Bone marrow (tissue), 2 donors: Measurements from ENCODE around the gene TREH.
"Not testable (repeated sequence)": the region's sequence is repeated elsewhere in the genome, so short reads cannot be mapped to it uniquely, and the experiment has no call there.

Experiments
- DNase-seq, 2 donors: peaks; one replicate each; lab custom pipeline; 2025; lab: John Stamatoyannopoulos, UW

The TREH gene, protein sequence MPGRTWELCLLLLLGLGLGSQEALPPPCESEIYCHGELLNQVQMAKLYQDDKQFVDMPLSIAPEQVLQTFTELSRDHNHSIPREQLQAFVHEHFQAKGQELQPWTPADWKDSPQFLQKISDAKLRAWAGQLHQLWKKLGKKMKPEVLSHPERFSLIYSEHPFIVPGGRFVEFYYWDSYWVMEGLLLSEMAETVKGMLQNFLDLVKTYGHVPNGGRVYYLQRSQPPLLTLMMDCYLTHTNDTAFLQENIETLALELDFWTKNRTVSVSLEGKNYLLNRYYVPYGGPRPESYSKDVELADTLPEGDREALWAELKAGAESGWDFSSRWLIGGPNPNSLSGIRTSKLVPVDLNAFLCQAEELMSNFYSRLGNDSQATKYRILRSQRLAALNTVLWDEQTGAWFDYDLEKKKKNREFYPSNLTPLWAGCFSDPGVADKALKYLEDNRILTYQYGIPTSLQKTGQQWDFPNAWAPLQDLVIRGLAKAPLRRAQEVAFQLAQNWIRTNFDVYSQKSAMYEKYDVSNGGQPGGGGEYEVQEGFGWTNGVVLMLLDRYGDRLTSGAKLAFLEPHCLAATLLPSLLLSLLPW

DNA sequence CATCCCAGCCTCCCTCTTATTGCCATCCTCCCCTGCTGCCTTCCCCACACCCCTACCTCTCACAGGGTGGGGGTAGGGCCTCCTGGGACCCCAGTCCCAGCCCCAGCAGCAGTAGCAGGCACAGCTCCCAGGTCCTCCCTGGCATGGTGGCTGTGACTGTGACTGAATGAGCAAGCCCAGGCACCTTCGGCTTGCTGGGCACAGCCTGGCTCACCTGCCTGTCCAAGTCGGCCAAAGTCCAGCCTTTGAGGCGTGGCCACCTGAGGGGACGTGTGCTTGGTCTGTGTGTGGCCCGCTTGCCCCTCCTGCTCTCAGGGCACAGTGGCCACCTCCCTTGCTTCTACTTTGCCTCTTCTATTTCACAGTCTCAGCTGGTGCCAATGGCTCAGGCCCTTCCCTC is at the start of gene TREH:
TREH (minus strand) TSS at position 168 of the 400 bp plus-strand sequence; CDS start at position 145, 23 bp downstream.
- DNase-seq: no peak

DNA sequence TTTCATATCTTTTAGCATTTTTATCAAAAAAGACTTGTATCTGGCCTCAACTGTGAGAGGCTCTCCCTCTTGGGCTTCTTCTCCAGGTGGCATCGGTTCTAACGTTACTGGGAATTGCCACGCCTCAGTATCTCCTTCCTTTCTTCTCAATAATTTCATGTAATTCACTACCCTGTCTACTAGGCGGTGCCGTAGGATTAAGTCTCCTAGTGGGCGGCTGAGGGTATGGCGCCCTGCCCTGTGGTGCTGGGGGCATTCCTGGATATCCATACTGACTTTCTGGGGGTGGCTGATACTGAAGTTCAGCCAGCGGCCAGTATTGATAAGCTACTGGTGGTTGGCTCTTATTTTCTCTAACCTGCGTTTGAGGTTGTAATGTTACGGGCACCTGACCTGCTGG is 48.7 kb upstream of the TREH start:
- DNase-seq: not testable (repeated sequence)

DNA sequence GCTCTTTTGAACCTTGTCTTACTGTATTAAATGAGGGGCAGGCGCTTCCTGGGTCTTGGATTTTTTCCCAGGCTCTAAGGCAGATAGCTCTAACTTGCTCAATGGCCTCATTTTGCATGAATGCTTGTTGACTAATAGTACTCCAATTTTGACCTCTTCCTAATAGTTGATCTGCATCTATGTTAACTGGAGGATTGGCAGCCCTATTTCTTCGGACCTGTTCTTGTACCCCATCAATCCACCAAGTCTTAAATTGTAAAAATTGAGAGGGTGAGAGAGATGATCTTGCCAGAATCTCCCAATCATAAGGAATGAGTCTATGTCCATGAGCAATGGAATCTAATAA is 48.2 kb upstream of the TREH start:
- not testable (repeated sequence) for DNase-seq

DNA sequence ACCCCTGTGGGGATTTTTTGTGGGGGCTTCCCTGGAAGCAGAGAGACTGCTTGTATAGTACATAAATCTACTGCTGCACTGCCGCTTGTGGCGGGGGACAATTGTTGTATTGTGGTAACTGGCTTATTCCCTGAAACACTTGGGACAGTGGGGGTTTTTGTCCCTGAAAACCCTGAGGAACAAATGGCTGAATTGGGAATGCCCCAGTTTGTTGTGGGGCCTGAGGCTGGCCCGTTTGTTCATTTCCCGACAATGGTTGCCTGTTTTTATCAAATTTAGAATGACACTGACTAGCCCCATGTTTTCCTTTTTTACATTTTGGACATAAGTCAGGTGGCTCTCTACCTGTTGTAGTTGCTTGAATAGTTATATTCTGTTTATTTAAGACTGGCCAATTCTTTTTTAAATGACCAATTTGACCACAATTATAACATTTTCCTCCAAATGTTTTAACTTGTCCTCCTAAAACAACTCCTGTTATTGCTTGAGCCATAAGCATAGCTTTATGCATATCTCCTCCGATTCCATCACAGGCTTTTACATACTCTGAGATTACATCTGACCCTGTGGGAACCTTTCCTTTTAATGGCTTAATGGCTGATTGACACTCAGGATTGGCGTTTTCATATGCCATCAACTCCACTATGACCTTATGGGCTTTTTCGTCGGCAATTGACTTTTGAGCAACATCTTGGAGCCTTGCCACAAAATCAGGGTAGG is 47.7 kb upstream of the TREH start:
- DNase-seq: not testable (repeated sequence)

DNA sequence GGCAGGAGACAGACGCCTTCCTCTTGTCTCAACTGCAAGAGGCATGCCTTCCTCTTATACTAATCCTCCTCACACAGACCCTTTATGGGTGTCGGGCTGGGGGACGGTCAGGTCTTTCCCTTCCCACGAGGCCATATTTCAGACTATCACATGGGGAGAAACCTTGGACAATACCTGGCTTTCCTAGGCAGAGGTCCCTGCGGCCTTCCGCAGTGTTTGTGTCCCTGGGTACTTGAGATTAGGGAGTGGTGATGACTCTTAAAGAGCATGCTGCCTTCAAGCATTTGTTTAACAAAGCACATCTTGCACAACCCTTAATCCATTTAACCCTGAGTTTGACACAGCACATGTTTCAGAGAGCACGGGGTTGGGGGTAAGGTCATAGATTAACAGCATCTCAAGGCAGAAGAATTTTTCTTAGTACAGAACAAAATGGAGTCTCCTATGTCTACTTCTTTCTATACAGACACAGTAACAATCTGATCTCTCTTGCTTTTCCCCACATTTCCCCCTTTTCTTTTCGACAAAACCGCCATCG is 42.1 kb upstream of the TREH start:
- not testable (repeated sequence) for DNase-seq

DNA sequence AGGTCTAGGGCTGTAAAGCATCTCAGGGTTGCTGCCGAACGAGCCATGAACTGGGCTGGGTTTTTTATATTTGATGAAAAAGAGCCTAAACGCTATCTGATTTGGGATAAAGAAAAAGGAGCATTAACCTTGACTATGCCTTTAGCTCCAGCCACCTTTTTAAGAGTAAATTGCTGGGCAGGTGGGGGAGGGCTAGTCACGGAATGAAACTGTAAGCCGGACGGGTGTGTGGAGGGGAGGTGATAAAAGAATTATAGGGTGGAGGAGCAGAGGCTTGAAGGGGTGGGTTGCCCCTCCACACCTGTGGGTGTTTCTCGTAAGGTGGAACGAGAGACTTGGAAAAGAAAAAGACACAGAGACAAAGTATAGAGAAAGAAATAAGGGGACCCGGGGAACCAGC is 41.3 kb upstream of the TREH start:
- not testable (repeated sequence) for DNase-seq

DNA sequence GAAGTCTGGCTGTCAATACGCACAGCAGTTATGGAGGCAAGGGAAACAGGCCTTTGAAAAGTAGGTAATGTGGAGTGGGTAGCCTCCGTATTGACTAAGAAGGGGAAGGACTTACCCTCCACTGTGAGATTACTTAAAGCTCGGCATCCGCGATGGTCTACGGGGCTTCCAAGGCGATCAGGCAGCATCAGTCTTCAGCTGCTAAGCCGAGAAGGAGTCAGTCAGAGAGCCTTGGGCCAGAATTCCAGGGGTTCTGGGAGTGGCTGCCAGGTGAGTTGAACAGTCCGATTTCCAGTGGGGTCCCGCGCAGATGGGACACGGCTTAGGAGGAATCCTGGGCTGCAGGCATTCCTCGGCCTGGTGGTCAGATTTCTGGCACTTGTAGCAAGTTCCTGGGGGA is 40.6 kb upstream of the TREH start:
- not testable (repeated sequence) for DNase-seq

DNA sequence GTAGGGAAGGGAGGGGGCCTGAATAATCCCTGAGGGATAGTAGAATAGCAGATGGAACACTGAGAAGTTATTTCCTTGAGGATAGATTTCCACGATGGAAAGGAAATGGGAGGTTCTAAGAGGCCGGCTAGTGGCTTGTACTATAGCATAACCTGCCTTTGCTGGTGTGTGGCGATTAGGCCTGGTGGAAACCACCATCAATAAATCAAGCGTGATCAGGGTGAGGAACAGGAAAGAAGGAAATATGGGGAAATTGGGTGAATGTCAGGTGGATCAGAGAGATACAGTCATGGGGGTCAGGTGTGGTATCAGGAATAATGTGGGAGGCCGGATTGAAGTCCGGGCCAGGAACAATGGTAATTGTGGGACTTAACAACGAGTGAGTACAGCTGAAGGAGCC is 39.1 kb upstream of the TREH start:
- DNase-seq: not testable (repeated sequence)

GRCh38 chr11:118717733-118718132 is 38.3 kb upstream of the TREH start:
- DNase-seq: not testable (repeated sequence)

- not testable (repeated sequence) for DNase-seq
These were observed 37.8 kb upstream of the TREH start for GRCh38 chr11:118717221-118717620.

DNA sequence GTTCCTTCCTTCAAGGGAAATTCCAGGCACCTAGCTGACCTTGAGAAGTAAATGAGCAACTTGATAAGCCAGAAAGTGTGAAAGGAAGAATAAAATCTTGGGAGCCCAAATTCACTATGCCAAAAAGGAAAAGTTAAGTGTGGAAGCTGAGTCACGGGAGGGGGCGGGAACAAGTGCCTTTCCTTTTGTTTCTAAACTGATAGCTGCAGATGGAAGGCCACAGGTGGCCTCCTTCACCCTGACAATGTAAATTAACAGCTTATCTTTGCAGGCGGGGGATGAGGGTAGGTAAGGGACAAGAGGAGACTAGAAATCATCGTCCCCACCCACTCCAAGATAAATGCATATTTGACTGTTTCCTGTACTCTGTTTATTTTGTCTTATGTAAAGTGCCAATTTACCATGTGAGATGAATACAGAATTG is 36.4 kb upstream of the TREH start:
- DNase-seq: no peak

- no peak for DNase-seq
These were observed 35.9 kb upstream of the TREH start for GRCh38 chr11:118715245-118715831.

- DNase-seq: no peak
These were observed 35.4 kb upstream of the TREH start for GRCh38 chr11:118714816-118715215.

DNA sequence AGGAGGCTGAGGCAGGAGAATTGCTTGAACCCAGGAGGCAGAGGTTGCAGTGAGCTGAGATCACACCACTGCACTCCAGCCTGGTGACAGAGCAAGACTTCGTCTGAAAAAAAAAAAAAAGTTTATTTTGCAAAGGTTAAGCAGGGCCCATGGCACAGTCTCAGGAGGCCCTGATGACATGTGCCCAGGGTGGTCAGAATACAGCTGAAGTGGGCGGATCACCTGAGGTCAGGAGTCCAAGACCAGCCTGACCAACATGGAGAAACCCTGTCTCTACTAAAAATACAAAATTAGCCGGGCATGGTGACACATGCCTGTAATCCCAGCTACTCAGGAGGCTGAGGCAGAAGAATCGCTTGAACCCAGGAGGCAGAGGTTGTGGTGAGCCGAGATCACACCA is 35.0 kb upstream of the TREH start:
- DNase-seq: not testable (repeated sequence)

- DNase-seq: no peak
These were observed 28.8 kb upstream of the TREH start for GRCh38 chr11:118708296-118708695.

- DNase-seq: no peak
These were observed 27.0 kb upstream of the TREH start for GRCh38 chr11:118706546-118706825.

- no peak for DNase-seq
These were observed 26.5 kb upstream of the TREH start for GRCh38 chr11:118705791-118706545.

DNA sequence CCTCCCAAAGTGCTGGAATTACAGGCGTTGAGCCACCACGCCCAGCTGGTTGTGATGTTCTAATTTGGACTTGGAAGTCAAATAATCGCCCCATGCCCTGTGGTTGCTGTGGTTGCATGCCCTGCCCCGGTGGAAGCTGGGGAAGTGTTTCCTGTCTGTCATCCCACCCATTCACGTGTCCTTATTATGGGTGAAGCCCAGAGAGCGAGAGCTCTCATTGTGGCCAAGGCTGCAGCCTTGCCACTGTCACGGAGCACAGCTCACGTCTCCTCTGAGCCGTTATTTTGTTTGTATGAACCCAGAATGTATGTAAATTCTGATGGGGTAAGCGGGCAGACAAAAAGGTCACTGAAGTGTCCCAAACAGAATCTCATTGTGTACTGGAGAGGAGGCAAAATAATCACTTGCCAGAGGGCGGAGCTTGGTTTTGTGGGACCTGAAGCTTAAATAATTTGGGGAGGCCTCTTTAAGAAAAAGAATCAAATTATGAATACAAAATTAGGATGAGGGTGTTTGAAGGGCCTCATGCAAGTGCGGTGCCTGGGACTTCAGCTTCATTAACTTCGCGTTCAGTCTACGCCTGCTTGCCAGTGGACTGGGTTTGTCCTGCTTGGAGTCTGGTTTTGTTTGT is 25.8 kb upstream of the TREH start:
- DNase-seq: no peak

- no peak for DNase-seq
These were observed 24.2 kb upstream of the TREH start for GRCh38 chr11:118703563-118704106.

DNA sequence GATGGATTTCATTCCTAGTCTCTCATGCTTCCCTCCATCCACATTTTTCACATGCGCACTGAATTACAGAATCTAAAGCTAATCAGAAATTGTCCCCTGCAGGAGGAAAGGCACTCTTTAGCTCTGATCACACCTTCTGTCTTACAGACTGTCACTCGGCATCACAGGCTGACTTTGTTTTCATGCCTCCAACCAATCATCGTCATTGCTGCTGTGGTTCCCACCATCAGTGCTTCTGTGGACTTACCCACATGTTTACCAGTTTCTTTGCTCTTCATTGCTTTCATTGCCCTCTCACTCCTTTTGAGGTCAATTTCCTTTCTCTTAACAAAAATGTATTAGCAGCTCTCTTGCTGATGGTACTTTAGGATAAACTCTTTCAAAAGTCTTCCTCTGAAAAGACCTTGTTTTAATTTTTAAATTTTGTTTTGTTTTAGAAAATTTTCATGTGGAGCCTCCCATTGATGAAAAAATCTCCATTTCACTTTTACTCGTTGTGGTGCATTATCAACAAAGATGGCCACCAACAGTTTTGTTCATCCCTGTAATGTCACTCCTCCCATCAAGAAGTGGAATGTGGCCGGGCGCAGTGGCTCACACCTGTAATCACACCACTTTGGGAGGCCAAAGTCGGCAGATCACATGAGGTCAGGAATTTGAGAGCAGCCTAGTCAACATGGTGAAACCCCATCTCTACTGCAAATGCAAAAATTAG is 20.2 kb upstream of the TREH start:
- DNase-seq: no peak
